Spleen (tissue), 3 donors: ENCODE data around the gene HELZ2.

Source experiments
- POLR2A ChIP-seq, 3 donors: fragments of 450-650 bp; IDR thresholded peaks; one replicate each; pipeline ENCODE4 v1.5.1; 2017; ENCODE audit warnings: antibody characterized with exemption in 3 of 3, mild to moderate bottlenecking in 1 of 3
- POLR2AphosphoS5 ChIP-seq, 3 donors: sonication (generic); formaldehyde crosslinking; IDR thresholded peaks; one replicate each; pipeline ENCODE4 v1.5.1; 2017; ENCODE audit warnings: antibody characterized with exemption in 3 of 3

DNA sequence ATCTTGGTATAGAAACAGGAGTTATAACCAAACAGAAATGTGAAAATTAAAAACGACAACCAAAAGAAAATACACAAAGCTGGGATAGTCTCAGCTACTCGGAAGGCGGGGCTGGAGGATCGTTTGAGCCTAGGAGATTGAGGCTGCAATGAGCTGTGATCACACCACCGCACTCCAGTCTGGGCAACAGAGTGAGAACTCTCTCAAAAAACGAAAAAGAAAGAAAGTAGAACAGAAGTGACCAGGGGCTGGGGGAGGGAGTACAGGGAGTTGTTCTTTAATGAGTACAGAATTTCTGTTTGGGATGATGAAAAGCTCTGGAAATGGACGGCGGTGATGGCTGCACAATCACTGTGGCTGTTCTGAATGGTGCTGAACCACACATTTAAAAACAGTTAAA, 47.0 kb upstream of the HELZ2 start:
- TF ChIP-seq POLR2AphosphoS5 (IDR thresholded peaks at IDR 0.05) (no peak), POLR2A (IDR thresholded peaks at IDR 0.05) (no peak)
